ENCODE measurements around the gene KLHL15.

Gene KLHL15

DNA sequence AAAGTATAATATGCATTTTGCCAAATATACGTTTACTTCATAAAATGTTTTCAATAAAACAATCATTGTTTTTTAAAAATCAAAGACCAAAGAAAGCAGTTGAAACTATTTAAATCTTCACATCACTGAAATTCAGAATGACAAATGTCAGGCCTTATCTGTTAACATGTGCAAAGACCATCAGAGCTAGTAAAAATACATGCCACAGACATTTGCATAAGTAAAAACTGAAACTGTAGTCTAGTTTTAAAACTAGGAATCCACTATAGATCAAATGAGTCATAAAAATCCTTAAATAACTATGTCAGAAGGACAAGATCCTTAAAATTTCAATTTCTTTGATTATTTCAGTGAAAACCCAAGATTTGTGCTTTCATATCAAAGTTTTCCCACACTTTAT is 24.8 kb downstream of the KLHL15 start:
- no peak for DNase-seq (ENCODE audit: low read depth)
- in situ Hi-C loops (cut with HindIII; ENCODE audit: low sequenced_read_pairs): no loop called here
- H3K4me3 ChIP-seq (ENCODE audit: low read depth, low read length): no peak overlapping the region
- TF ChIP-seq, protein P1, sequence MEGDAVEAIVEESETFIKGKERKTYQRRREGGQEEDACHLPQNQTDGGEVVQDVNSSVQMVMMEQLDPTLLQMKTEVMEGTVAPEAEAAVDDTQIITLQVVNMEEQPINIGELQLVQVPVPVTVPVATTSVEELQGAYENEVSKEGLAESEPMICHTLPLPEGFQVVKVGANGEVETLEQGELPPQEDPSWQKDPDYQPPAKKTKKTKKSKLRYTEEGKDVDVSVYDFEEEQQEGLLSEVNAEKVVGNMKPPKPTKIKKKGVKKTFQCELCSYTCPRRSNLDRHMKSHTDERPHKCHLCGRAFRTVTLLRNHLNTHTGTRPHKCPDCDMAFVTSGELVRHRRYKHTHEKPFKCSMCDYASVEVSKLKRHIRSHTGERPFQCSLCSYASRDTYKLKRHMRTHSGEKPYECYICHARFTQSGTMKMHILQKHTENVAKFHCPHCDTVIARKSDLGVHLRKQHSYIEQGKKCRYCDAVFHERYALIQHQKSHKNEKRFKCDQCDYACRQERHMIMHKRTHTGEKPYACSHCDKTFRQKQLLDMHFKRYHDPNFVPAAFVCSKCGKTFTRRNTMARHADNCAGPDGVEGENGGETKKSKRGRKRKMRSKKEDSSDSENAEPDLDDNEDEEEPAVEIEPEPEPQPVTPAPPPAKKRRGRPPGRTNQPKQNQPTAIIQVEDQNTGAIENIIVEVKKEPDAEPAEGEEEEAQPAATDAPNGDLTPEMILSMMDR (IDR thresholded peaks at IDR 0.05; ENCODE audit: low read depth, low read length, missing control alignments): no peak

DNA sequence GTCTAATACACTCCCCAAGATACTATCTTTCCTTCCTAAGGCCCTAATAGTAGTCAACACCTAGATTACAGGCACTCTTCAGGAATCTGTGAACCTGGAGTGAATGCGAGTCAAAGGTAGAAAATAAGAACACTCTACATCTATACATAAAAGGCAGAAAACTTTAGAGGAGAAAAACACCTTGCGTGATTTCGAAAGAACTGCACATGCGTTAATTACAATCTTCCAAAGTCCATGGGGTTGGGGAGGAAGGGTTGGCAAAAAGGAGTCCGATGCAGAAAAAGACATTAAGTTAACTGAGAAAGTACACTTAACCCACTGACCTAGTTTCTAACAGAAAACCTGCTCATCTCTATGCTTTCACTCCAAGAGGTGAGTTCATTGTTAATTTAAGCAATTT is 27.3 kb downstream of the KLHL15 start:
- TF ChIP-seq, protein P1 (IDR thresholded peaks at IDR 0.05; ENCODE audit: low read depth, low read length, missing control alignments): no peak
- in situ Hi-C loops (cut with HindIII; ENCODE audit: low sequenced_read_pairs): no loop called here
- DNase-seq (ENCODE audit: low read depth): no peak
- no peak overlapping the region for H3K4me3 ChIP-seq (ENCODE audit: low read depth, low read length)

DNA sequence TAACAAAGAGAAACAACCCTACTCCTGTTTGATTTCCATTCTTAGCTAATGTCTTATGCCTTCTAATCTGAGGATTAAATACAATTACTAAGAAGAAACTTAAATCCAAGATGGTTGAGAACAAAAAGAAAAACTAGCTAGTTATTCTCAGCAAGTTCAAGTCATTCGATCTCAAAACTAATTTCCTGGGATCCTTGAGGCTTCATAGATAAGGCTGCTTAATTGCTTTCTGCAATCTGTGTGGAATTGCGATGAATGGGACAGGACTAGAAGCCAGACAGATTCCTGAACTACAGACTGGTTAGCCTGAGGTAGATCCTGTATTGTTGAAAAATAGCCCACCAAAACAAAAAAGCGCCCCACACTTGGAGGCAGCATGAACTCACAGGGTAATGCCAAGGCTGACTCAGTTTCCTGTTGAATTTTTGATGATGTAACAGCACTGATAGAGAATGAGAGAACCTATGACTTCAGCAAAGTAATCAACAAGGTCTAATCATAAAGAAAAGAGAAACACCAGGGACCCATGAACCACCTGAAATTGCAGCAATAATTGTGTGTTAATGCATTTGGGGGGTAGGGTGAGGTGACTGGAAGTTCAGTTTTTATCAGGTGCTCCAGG is 33.9 kb downstream of the KLHL15 start:
- TF ChIP-seq, protein P1 (IDR thresholded peaks at IDR 0.05; ENCODE audit: low read depth, low read length, missing control alignments): no peak

DNA sequence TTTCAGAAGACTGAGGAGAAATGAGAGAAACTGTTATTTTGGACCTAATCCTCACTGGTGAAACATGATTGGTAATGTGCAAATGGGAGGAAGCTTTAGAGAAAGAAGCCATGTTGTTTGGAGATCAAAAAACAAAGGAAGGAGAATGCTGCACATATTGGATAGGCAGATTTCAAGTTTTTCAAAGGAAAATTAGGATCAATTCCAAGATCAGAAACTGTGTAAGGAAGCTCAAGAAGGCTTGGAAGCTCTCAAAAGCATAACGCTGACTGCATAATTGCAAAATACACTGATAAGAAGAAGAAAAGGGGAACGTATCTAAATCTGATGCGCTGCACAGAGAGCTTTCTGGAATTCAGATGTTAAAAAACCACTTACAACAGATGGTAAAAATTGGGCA is 34.6 kb downstream of the KLHL15 start:
- no peak overlapping the region for H3K4me3 ChIP-seq (ENCODE audit: low read depth, low read length)
- in situ Hi-C loops (cut with HindIII; ENCODE audit: low sequenced_read_pairs): no loop called here
- TF ChIP-seq, protein P1 (IDR thresholded peaks at IDR 0.05; ENCODE audit: low read depth, low read length, missing control alignments): no peak
- no peak for DNase-seq (ENCODE audit: low read depth)

More for the DNA sequence above, 33.9 kb downstream of the KLHL15 start:
- in situ Hi-C loops (cut with HindIII; ENCODE audit: low sequenced_read_pairs): no loop called here
- no peak overlapping the region for H3K4me3 ChIP-seq (ENCODE audit: low read depth, low read length)
- DNase-seq (ENCODE audit: low read depth): no peak

DNA sequence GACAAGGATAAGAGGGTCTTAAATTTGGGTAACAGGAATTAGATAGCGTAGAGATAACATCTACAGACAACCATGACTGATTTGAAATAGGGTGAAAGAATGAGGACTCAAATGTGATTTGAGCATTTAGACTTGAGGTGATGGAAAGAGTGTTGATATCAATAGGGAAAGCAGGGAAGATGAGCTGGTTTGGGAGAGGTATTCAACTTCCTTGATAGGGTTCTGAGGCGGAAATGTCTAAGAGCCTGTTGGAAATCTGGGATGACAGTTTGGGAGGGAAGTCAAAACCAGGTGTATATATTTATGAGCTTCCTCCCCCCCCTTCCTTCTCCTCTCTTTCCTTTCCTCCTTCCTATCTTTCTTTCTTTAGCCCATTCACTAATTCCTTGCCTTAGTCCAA is 36.5 kb downstream of the KLHL15 start:
- in situ Hi-C loops (cut with HindIII; ENCODE audit: low sequenced_read_pairs): no loop called here
- H3K4me3 ChIP-seq (ENCODE audit: low read depth, low read length): no peak overlapping the region
- TF ChIP-seq, protein P1 (IDR thresholded peaks at IDR 0.05; ENCODE audit: low read depth, low read length, missing control alignments): no peak
- no peak for DNase-seq (ENCODE audit: low read depth)

DNA sequence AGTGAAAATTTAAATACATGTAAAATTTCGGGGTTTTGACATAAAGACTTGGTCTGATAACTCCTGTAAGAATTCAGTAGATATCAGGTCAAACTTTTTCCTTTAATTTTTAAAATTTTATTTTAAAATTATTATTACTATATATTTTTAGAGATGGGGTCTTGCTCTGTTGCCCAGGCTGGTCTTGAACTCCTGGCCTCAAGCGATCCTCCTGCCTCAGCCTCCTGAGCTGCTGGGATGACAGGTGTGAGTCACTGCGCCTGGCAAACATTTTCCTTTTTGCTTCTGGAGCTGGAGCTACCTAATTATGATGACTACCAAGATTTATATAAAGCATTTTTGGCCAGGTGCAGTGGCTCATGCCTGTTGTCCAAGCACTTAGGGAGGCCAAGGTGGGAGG is 37.3 kb downstream of the KLHL15 start:
- in situ Hi-C loops (cut with HindIII; ENCODE audit: low sequenced_read_pairs): no loop called here
- no peak overlapping the region for H3K4me3 ChIP-seq (ENCODE audit: low read depth, low read length)
- DNase-seq (ENCODE audit: low read depth): no peak
- TF ChIP-seq, protein P1 (IDR thresholded peaks at IDR 0.05; ENCODE audit: low read depth, low read length, missing control alignments): no peak
